Measurements from ENCODE around the gene OGFOD3. TPM values are rescaled to one million over a fixed set of nuclear protein-coding genes. Genes with fewer than 3 reads are reported as not detected.
"Not testable (repeated sequence)": the region's sequence is repeated elsewhere in the genome, so short reads cannot be mapped to it uniquely, and the experiment has no call there.

The OGFOD3 gene
- total RNA-seq, 1 donor from 2014 or later, result 63.9 TPM

- no peak for TF ChIP-seq CTCF (conservative IDR thresholded peaks at IDR 0.05; ENCODE audit: low read depth, low read length)
- DNase-seq (ENCODE audit: low read depth), result no peak
- no peak overlapping the region for H3K4me3 ChIP-seq (ENCODE audit: low read depth, low read length)
Measured at GRCh38 chr17:82348866-82349265, 69.5 kb downstream of the OGFOD3 start.

- no peak for DNase-seq (ENCODE audit: low read depth)
- no peak overlapping the region for H3K4me3 ChIP-seq (ENCODE audit: low read depth, low read length)
- TF ChIP-seq CTCF (conservative IDR thresholded peaks at IDR 0.05; ENCODE audit: low read depth, low read length), result no peak
Measured at GRCh38 chr17:82348434-82348833, 70.0 kb downstream of the OGFOD3 start.

DNA sequence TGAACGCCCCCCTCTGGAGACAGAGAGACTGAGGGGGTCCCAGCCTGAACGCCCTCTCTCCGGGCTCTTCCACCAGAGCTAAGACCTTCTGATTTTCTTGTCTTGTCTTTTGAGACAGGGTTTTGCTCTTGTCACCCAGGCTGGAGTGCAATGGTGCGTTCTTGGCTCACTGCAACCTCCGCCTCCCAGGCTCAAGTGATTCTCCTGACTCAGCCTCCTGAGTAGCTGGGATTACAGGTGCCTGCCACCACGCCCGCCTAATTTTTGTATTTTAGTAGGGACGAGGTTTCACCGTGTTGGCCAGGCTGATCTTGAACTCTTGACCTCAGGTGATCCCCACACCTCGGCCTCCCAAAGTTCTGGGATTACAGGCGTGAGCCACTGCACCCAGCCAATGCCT, 70.4 kb downstream of the OGFOD3 start:
- H3K4me3 ChIP-seq (ENCODE audit: low read depth, low read length); DNase-seq (ENCODE audit: low read depth): not testable (repeated sequence)

DNA sequence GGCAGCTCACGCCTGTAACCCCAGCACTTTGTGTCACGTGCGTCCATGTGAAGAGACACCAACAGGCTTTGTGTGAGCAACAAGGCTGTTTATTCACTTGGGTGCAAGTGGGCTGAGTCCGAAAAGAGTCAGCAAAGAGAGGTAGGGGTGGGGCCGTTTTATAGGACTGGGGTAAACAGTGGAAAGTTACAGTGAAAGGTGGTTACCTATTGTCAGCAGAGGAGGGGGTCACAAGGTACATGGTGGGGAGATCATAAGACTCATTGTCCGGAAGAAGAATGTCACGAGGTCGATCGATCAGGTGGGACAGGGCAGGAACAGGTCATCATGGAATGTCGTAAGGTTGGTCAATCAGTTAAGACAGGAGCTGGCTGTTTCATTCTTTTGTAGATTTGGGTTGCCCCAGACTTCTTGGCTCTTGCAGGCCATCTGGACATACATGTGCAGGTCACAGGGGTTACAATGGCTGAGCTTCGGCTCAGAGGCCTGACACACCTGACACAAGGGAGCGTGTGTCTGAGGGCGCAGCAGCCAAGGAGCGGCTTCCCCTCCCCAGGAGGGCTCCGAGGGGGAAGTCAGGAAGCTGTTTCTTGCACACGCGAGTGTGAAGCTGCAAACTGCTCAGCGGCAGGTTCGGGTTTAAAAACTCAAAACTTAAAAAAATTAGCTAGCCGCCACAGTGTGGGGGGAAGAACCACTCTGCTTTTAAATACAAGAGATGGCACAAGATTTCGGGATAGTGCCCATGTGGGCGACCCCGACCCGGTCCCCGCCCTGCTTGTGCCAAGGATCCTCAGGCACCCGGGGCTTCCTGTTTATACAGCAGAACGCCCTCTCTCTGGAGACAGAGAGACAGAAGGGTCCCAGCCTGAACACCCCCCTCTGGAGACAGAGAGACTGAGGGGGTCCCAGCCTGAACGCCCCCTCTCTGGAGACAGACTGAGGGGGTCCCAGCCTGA, 71.8 kb downstream of the OGFOD3 start:
- no peak for DNase-seq (ENCODE audit: low read depth)
- TF ChIP-seq CTCF (conservative IDR thresholded peaks at IDR 0.05; ENCODE audit: low read depth, low read length), result no peak

DNA sequence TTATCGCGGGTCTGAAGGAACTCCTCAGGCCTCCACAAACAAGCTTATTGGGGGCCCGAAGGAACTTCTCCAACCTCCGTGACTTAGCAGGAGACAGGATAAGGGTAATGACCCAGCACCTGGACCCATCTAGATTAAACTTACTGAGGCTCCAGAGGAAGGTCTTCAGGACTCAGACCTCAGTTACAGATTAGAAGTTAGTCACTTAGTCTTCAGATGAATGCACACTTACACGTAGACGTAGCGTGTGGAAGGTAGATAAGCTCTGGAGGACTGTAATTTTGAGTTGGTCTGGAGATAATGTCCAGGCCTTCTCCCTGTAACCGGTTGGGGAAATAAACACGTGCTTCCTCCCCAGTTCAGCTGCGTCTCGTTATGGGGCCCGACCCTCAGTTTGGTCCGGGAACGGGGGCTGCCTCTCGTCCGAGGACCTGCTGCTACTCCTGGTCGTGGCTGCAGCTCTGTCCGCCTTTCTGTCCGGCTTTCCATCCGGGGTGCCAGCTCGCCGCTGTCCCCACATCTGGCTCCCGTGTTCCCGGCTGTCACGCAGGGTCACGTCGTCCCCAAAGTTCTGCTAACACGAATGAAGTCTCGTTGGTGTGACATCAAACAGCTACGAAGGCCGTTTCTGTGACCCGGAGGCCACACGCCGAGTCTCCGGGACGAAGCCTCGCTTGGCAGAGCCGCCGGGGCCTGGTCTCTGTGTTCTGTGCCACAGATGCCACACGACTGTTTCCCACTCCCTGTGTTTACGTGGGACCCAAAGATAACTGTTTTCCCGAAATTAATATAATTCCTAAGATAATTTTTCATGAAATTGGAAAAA, 73.0 kb downstream of the OGFOD3 start:
- no peak for TF ChIP-seq CTCF (conservative IDR thresholded peaks at IDR 0.05; ENCODE audit: low read depth, low read length)
- H3K4me3 ChIP-seq (ENCODE audit: low read depth, low read length), result no peak overlapping the region
- DNase-seq (ENCODE audit: low read depth), result no peak

More for the DNA sequence above, 71.8 kb downstream of the OGFOD3 start:
- H3K4me3 ChIP-seq (ENCODE audit: low read depth, low read length), result no peak overlapping the region

DNA sequence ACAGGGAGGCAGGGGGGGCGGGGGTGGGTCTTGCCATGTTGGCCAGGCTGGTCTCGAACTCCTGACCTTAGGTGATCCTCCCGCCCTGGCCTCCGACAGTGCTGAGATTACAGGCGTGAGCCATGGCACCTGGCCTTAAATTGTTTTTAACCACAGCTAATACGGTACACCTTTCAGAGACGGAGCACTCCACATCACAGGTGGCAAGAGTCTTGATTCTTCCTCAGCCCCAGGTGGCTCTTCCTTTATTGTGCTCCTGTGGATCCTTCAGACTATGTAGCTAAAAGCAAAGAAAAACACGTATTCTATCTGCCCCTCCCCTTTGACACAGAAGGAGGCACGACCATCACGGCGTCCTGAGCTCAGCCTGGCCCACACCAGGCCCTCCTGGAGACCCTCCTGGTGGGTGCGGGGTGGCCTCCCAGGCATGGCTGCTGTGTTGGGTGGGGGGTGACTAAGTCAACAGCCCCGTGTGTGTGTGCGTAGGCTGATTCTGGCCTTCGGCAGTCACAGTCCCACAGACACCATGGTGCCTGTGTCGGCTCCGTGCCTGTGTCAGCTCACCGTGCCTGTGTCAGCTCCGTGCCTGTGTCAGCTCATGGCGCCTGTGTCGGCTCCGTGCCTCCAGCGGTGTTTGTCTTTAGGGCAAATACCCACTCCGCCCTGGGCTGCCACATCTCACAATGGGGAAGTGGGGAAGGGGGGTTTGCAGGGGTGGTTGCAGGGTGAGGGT, 74.0 kb downstream of the OGFOD3 start:
- H3K4me3 ChIP-seq (ENCODE audit: low read depth, low read length), result no peak overlapping the region
- no peak for DNase-seq (ENCODE audit: low read depth)
- no peak for TF ChIP-seq CTCF (conservative IDR thresholded peaks at IDR 0.05; ENCODE audit: low read depth, low read length)

DNA sequence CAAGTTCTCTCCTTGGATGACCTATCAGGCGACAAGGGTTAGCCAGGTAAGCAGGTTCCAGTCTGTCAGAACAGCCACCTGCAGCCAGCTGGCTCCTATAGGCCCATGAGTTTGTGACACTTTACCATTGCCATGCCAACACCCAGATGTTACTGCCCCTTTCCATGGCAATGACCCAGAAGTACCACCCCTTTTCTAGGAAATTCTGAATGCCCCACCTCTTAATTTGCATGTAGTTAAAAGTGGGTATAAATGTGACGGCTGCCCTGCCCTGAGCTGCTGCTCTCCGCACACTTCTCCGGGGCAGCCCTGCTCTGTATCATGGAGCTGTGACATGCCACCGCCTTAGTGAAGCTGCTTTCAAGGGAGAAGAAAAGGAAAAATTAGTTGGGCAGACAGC, 74.8 kb downstream of the OGFOD3 start:
- no peak for TF ChIP-seq CTCF (conservative IDR thresholded peaks at IDR 0.05; ENCODE audit: low read depth, low read length)
- no peak overlapping the region for H3K4me3 ChIP-seq (ENCODE audit: low read depth, low read length)
- no peak for DNase-seq (ENCODE audit: low read depth)
